Effector memory CD8-positive, alpha-beta T cell (primary cell): ENCODE results near the gene GCG.
A peak's percentile ranks its signal among the peaks of the same experiment; 100 is the strongest.

Experiments
- ATAC-seq: fragments of 150-1000 bp; cut with Tn5 transposase; replicated peaks from 2 replicates; pipeline ENCODE4 v1.10.0; 2021; ENCODE audit warnings: mild to moderate bottlenecking, moderate library complexity
- DNase-seq, 3 experiments: peaks; one replicate each; pipeline ENCODE4 v3.0.0; 2021
- H3K27ac Mint-ChIP-seq, 2 donors: one replicate each; pipeline ENCODE4 v1.8.0; 2022; ENCODE audit warnings: mild to moderate bottlenecking in 2 of 2, mixed read lengths in 2 of 2, moderate library complexity in 2 of 2
- H3K27me3 Mint-ChIP-seq, 2 donors: one replicate each; pipeline ENCODE4 v1.8.0; 2022; ENCODE audit warnings: mixed read lengths in 2 of 2
- H3K36me3 Mint-ChIP-seq: one replicate; pipeline ENCODE4 v1.8.0; 2022; ENCODE audit warnings: mild to moderate bottlenecking, moderate library complexity, mixed read lengths; ENCODE audit not compliant: insufficient read depth
- H3K4me1 Mint-ChIP-seq, 2 donors: one replicate each; pipeline ENCODE4 v1.8.0; 2022; ENCODE audit warnings: low read depth in 2 of 2, mixed read lengths in 2 of 2
- H3K4me3 Mint-ChIP-seq, 2 donors: one replicate each; pipeline ENCODE4 v1.8.0; 2022; ENCODE audit warnings: mild to moderate bottlenecking in 2 of 2, mixed read lengths in 2 of 2, moderate library complexity in 2 of 2
- H3K9me3 Mint-ChIP-seq, 2 donors: one replicate each; pipeline ENCODE4 v1.8.0; 2022; ENCODE audit warnings: mixed read lengths in 2 of 2

Gene GCG

DNA sequence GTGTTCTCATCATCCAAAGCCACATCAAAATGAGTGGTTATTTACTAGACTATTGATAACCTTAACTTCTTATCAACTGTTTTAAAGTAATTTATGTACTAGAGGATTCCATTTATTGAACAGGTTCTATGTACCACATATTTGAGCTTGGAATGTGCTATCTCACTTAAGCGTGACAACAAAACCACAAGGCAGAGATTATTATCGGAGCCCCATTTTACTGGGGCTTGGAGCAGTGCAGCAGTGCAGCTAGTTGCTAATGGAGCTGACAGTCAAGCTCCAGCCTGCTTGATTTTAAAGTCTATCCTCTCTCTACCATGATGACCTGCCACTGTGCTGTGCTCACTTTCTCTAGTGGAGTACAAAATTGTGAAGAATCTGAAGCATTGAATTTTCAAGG lies 24.6 kb downstream of the GCG start:
- no peak overlapping the region for H3K27ac Mint-ChIP-seq
- H3K9me3 Mint-ChIP-seq = no peaks in the 10 kb centered on the region
- peaks cover 0 to 2% of the 10 kb centered on the region in 2 donors for H3K27me3 Mint-ChIP-seq
- H3K4me3 Mint-ChIP-seq = no peak overlapping the region
- no peaks in the 10 kb centered on the region for H3K36me3 Mint-ChIP-seq
- no peaks in the 10 kb centered on the region for H3K4me1 Mint-ChIP-seq
- DNase-seq = no peak
- no peak for ATAC-seq

DNA sequence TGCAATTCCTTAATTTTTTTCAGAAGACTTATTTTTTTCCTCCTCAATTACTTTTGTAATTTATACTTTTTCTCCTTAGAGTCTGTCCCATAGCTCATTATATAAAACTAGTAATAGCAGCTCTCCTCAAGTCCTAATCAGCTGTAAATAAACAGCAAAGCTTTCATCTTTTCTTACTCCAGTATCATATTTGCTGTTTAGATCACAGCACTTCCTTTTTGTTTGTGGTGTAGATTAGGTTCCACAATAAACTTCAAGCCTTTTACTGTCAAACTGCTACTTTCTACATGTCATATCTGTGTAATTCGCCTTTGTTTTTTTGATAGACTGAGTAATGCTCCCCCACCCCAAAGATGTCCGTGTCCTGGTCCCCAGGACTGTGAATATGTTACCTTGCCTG lies 25.5 kb downstream of the GCG start:
- no peak for ATAC-seq
- no peaks in the 10 kb centered on the region for H3K36me3 Mint-ChIP-seq
- no peaks in the 10 kb centered on the region for H3K9me3 Mint-ChIP-seq
- no peaks in the 10 kb centered on the region for H3K4me1 Mint-ChIP-seq
- H3K4me3 Mint-ChIP-seq = no peak overlapping the region
- no peak for DNase-seq
- H3K27ac Mint-ChIP-seq = no peak overlapping the region
- H3K27me3 Mint-ChIP-seq = no peaks in the 10 kb centered on the region

DNA sequence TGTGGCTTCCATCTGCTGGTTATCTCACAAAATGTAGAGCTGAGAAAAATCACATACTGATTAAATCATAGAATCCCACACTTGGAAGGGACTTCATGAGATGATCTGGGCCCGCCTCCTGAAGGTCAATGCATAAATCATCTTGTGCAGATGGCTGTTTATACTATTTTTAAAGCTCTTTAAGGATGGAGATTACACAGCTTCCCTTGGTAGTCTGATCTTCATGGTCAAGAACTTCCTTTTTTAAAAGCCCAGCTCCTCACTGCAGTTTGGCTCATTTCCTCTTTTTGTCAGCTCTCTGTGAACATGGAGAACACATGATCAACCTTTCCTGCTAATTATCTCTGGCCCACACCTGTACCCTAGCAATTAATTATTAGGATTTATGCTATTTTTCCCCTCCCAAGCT lies 25.9 kb downstream of the GCG start:
- Mint-ChIP-seq H3K27ac (no peak overlapping the region), H3K36me3 (no peaks in the 10 kb centered on the region), H3K9me3 (no peaks in the 10 kb centered on the region), H3K4me3 (no peak overlapping the region), H3K27me3 (no peaks in the 10 kb centered on the region), H3K4me1 (no peaks in the 10 kb centered on the region)
- no peak for DNase-seq
- ATAC-seq = no peak

DNA sequence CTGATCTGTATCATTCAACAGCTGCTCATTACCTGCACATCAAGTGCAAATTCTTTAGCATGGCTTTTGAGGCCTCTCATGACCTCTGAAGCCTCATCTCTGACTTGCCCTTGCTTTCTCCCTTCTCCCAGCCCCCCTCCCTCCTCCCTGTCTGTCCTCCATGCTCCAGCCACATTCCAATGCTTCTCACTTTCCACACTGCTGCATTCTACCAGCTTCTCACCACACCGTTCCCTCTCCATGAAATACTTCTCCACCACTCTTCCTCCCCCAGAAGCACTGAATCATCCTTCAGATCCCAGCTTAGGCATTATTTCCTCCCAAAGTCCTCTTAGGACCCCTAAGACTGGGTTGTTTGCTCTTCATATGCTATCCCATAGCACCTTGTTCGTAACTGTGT lies 26.9 kb downstream of the GCG start:
- DNase-seq (no peak), ATAC-seq (no peak)
- H3K27ac Mint-ChIP-seq = no peak overlapping the region
- no peaks in the 10 kb centered on the region for H3K4me1 Mint-ChIP-seq
- H3K36me3 Mint-ChIP-seq = no peaks in the 10 kb centered on the region
- H3K4me3 Mint-ChIP-seq = no peak overlapping the region
- H3K9me3 Mint-ChIP-seq = no peaks in the 10 kb centered on the region
- H3K27me3 Mint-ChIP-seq = no peaks in the 10 kb centered on the region

DNA sequence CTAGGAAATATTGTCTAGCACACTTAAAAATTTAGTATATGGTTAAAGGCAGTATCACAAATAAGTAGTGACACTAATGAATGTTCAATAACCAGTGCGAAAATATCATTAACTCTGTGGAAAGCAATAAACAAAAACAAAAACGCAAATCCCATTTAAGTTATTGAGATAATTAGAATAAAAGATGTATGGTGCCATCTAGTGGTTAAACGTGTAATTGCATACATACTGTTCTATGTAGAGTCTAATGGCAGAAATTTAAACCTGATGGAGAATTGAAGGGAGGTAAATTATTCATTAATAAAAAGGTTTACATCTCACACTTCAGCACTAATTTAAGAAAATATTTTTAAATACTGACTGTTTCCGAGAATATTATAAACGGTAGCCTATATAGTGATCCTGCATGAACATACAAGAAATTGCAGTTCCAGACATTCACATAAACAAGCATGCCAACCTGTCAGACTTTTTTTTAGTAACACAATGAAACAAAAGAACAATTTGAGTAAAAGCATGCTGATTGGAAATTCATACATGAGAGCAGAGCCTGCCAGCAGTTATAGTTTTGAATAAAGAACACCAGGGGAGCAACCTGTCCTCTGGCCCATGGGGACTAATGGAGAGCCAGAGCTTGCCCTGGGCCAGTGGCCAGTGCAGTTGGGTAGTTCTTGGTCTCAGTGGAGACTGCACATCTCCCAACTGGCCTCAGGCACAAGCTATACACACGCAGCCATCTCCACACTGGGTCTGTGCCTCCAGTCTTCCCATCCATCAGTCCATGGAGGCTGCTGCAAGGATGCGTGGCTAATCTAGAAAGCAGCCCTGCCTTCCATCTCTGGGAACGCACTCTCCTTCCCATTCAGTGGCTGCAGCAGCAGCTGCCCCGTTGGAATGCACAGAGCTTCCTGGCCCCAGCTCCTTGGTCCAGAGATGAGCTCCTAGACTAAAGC lies 28.0 kb downstream of the GCG start:
- H3K4me3 Mint-ChIP-seq = no peak overlapping the region
- no peak overlapping the region for H3K27ac Mint-ChIP-seq
- ATAC-seq (peak; percentile 74), DNase-seq (peak in 2 of 3 experiments; percentile 13 to 19)
- H3K27me3 Mint-ChIP-seq = no peaks in the 10 kb centered on the region
- H3K4me1 Mint-ChIP-seq = no peaks in the 10 kb centered on the region
- no peaks in the 10 kb centered on the region for H3K9me3 Mint-ChIP-seq
- H3K36me3 Mint-ChIP-seq = no peaks in the 10 kb centered on the region

DNA sequence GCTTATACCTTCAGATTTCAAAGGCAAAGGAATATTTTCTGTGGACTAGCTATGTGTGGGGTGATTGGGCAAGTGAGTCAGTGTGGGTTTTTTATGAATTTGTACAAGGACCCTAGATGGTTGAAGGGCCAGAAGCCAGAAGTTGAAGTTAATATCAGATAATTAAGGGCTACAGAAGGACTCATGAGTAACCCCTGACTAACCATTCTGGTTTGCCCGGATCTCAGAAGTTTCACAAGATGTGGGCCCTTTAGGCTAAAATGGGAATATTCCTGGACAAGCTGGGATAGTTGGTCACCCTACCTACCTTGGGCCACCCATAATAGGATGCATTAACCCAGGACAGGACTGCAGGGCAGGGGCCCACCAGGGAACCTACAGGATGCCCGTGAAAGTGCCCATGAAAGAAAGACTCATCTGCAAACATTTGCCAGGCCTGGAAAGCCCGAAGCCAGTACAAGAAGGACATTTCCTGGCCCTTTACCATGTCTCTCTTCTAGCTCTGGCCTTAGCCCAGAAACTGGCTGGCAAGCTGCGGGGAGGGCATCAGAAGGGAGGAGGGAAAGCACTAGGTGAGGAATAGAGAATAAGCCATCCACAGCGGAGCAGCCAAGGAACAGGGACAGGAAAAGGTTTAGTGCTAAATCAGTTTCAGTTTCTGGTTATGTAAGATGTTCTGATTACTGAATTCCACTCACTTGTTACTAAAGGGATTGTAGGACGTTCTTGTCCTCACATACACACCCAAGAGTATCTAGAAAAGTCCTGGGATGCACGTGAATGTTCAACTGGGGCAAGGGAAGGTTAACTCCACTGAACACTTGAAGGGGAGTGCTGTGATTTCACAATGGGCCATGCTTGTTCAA lies 33.6 kb downstream of the GCG start:
- no peak overlapping the region for H3K27ac Mint-ChIP-seq
- ATAC-seq (no peak), DNase-seq (no peak)
- H3K4me1 Mint-ChIP-seq = peaks cover 2 to 4% of the 10 kb centered on the region in 2 donors
- no peaks in the 10 kb centered on the region for H3K9me3 Mint-ChIP-seq
- H3K36me3 Mint-ChIP-seq = peaks cover 3% of the 10 kb centered on the region
- no peak overlapping the region for H3K4me3 Mint-ChIP-seq
- peaks cover 0 to 6% of the 10 kb centered on the region in 2 donors for H3K27me3 Mint-ChIP-seq

DNA sequence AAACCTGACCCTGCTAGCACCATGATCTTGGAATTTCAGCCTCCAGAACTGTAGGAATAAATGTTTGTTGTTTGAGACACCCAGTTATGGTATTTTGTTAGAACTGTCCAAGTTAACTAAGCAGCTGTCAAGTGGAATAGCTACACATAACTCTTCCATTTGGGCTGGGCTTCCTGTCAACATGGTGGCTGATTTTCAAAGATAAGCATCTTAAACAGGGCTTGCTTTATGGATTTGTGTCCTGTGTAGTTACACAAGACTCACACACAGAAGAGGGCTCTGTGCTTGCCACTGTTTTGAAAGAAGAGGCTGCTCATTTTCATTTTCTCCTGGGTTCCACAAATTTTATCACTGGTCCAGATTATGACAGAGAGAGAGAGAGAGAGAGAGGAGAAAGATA lies 35.7 kb downstream of the GCG start:
- ATAC-seq (no peak), DNase-seq (no peak)
- no peaks in the 10 kb centered on the region for H3K9me3 Mint-ChIP-seq
- peaks cover 2 to 4% of the 10 kb centered on the region in 2 donors for H3K4me1 Mint-ChIP-seq
- H3K27me3 Mint-ChIP-seq = peaks cover 0 to 6% of the 10 kb centered on the region in 2 donors
- no peak overlapping the region for H3K4me3 Mint-ChIP-seq
- peaks cover 3% of the 10 kb centered on the region for H3K36me3 Mint-ChIP-seq
- no peak overlapping the region for H3K27ac Mint-ChIP-seq

DNA sequence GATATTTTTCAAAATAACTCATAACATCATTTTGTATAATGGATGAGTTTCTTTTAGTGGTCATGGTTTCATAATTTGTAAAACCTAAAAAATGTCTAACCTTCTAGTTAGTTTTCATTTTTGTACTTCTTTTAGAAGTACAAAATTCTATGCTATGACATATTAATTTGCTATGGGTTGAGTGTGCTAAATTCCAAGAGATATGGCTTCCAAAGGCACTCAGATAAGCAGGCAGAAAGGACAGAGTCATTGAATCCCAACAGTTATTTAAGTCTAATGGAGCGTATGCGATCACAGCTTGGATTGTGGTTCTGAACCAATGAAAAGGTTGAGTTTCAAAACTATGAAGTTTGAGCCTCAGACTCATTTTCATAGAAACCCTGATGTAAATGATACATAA lies 37.0 kb downstream of the GCG start:
- DNase-seq (no peak), ATAC-seq (no peak)
- H3K4me1 Mint-ChIP-seq = peaks cover 2 to 4% of the 10 kb centered on the region in 2 donors
- no peak overlapping the region for H3K27ac Mint-ChIP-seq
- H3K36me3 Mint-ChIP-seq = peaks cover 3% of the 10 kb centered on the region
- no peaks in the 10 kb centered on the region for H3K9me3 Mint-ChIP-seq
- no peak overlapping the region for H3K4me3 Mint-ChIP-seq
- H3K27me3 Mint-ChIP-seq = peaks cover 0 to 6% of the 10 kb centered on the region in 2 donors

DNA sequence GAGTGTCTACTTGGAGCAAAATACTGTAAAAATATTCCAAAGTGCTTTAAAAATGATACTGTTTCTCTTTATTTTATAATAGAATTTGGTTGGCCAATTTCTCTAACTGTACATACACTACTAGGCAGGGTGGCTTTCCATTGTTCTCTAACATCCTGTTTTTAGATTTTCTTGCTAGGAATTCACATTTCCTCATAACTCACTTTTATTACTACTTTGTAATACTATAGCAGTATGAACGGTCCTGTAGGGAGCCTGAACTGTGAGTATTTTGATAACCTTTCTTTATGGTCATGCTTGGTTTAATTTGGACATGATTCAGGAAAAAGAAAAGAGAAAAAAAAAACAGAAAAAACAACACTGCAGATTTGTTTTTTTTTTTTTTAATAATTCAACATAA lies 37.8 kb downstream of the GCG start:
- Mint-ChIP-seq H3K36me3 (peaks cover 3% of the 10 kb centered on the region), H3K27ac (no peak overlapping the region), H3K4me3 (no peak overlapping the region), H3K9me3 (no peaks in the 10 kb centered on the region), H3K4me1 (peaks cover 2 to 4% of the 10 kb centered on the region in 2 donors), H3K27me3 (peaks cover 0 to 6% of the 10 kb centered on the region in 2 donors)
- no peak for ATAC-seq
- no peak for DNase-seq

DNA sequence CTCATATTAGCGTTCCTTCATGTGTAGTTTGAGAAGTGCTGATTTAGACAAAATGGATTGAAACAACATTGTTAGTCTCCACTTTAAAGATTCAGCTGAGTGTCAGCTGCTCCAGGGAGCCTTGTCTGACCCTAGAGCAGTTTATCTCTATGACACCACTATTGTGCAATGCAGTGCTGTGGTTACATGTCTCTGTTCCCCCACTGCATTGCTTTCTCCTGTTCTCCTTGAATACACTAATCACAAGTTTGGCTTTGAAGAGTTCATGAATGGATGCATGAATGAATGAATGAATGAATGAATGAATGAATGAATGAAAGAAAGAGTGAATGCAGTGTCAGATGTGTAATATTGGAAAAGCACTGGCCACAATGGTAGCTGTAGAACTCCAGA lies 38.3 kb downstream of the GCG start:
- peaks cover 0 to 6% of the 10 kb centered on the region in 2 donors for H3K27me3 Mint-ChIP-seq
- H3K4me1 Mint-ChIP-seq = peaks cover 2 to 4% of the 10 kb centered on the region in 2 donors
- ATAC-seq = no peak
- H3K36me3 Mint-ChIP-seq = peaks cover 3% of the 10 kb centered on the region
- no peak overlapping the region for H3K4me3 Mint-ChIP-seq
- H3K27ac Mint-ChIP-seq = no peak overlapping the region
- DNase-seq = no peak
- H3K9me3 Mint-ChIP-seq = no peaks in the 10 kb centered on the region

DNA sequence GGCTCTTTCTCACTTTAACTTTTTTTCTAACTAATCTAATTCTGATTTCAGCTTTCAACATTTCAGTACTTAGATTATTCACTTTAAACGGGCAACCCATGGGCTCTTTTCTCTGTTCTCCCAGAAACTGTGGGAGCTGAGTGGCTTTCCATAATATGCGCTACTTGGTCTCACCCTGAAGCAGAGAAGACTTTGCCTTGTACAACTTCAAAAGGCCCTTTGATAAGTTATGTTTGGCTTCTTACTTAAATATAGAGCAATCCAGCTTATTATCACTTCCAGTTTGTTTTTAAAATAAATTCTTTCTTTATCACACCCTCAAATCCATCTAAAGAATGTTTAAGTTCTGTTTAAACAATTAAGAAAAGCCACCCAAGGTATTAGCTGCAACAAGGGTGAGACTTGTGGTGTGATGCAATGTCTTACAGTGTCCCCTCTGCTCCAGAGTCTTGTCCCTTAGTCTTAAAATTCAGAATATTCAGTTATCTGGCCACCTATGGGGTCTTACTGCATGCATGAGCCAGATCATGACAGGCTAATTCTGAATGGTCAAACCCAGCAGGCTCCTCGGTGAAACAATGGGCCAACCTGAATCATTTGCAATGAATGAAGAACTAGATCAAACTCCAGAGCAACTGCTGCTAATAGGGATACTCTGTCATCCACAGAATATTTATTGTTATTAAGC lies 38.8 kb downstream of the GCG start:
- Mint-ChIP-seq H3K36me3 (peaks cover 3% of the 10 kb centered on the region), H3K27me3 (peaks cover 0 to 6% of the 10 kb centered on the region in 2 donors), H3K4me1 (peaks cover 0 to 4% of the 10 kb centered on the region in 2 donors), H3K27ac (no peak overlapping the region), H3K4me3 (no peak overlapping the region), H3K9me3 (no peaks in the 10 kb centered on the region)
- ATAC-seq = no peak
- no peak for DNase-seq

DNA sequence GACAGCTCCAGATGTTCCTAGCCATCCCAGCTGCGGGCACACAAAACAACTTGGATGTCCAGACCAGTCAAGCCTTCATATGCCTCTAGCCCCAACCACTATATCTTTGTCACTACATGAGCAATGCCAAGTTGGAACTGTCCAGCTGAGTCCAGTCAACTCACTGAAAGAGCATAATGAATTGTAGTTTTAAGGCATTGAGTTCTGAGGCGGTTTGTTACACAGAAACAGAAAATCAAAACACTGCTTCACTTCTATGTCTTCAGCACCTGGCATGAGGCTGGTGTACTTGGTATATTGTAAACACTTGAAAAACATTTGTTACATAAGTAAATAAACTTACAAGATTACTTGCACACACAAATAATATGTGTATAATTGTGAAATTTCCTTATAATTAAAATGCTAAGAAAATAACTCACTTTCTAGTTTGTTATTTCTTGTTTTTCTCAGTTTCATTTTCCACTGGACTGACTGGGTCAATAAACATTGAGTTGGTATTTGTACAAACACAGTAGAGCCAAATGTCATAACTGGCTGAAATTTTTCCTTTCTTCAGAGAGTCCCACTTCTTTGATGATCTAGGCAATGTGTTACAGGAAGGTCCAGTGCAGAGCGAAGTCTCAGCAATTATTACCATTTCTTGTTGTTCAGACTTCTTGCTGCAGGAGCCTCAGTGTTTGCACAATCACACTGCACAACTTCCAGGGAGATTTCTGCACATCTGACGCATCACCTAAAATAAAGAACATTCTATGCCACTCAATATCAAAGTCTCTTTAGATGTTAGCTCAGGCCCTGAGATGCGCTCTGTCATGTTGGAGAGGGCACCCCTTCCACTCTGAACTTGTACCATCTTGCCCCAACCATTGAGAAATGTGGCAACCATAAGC lies 39.8 kb downstream of the GCG start:
- no peak for DNase-seq
- no peaks in the 10 kb centered on the region for H3K9me3 Mint-ChIP-seq
- peaks cover 0 to 8% of the 10 kb centered on the region in 2 donors for H3K4me1 Mint-ChIP-seq
- H3K36me3 Mint-ChIP-seq = peaks cover 3% of the 10 kb centered on the region
- no peak overlapping the region for H3K27ac Mint-ChIP-seq
- H3K4me3 Mint-ChIP-seq = no peak overlapping the region
- H3K27me3 Mint-ChIP-seq = peaks cover 0 to 6% of the 10 kb centered on the region in 2 donors
- no peak for ATAC-seq
